ENCODE results near the gene ASXL2.

The ASXL2 gene

GRCh38 chr2:25757906-25758305, 120.4 kb downstream of the ASXL2 start:
- Histone ChIP-seq H3K4me3 (ENCODE audit: insufficient read length, low read depth) (no peak overlapping the region), H3K4me1 (ENCODE audit: insufficient read depth, insufficient read length) (no peaks in the 10 kb centered on the region), H3K9ac (ENCODE audit: insufficient read length, low read depth) (no peak overlapping the region), H3K9me3 (ENCODE audit: insufficient read depth, low read length) (no peaks in the 10 kb centered on the region), H3K36me3 (ENCODE audit: insufficient read depth, insufficient read length, low read length) (peaks cover 39% of the 10 kb centered on the region), H3K27me3 (ENCODE audit: insufficient read depth, insufficient read length) (no peaks in the 10 kb centered on the region)
- DNase-seq (ENCODE audit: low read depth, low spot score), result no peak
- TF ChIP-seq YY1 (IDR thresholded peaks at IDR 0.05; ENCODE audit: insufficient read depth, insufficient read length) (no peak), SUZ12 (IDR thresholded peaks at IDR 0.05; ENCODE audit: extremely low read depth, insufficient read depth, insufficient read length) (no peak), ZNF274 (IDR thresholded peaks at IDR 0.05; ENCODE audit: low read depth, low read length) (no peak)

DNA sequence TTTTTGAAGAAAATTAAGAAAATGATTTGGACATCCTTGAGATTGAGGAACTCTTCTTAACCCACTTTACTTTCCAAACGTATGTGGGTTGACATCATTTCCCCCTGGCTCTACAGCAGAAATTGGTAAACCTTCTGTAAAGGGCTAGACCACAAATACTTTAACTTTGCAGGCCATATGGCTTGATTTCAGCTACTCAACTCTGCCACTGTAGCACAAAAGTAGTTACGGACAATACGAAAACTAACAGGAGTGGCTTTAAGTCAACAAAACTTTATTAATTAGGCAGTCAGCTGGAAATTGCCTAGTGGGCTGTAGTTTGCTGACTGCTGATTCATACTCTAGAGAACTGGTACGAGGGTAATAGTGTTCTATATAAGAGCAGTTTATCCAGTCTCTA, 121.8 kb downstream of the ASXL2 start:
- Histone ChIP-seq H3K36me3 (ENCODE audit: insufficient read depth, insufficient read length, low read length) (peaks cover 44% of the 10 kb centered on the region), H3K4me1 (ENCODE audit: insufficient read depth, insufficient read length) (no peaks in the 10 kb centered on the region), H3K27me3 (ENCODE audit: insufficient read depth, insufficient read length) (no peaks in the 10 kb centered on the region), H3K9ac (ENCODE audit: insufficient read length, low read depth) (no peak overlapping the region), H3K4me3 (ENCODE audit: insufficient read length, low read depth) (no peak overlapping the region), H3K9me3 (ENCODE audit: insufficient read depth, low read length) (no peaks in the 10 kb centered on the region)
- TF ChIP-seq ZNF274 (IDR thresholded peaks at IDR 0.05; ENCODE audit: low read depth, low read length) (no peak), SUZ12 (IDR thresholded peaks at IDR 0.05; ENCODE audit: extremely low read depth, insufficient read depth, insufficient read length) (no peak), YY1 (IDR thresholded peaks at IDR 0.05; ENCODE audit: insufficient read depth, insufficient read length) (no peak)
- no peak for DNase-seq (ENCODE audit: low read depth, low spot score)

DNA sequence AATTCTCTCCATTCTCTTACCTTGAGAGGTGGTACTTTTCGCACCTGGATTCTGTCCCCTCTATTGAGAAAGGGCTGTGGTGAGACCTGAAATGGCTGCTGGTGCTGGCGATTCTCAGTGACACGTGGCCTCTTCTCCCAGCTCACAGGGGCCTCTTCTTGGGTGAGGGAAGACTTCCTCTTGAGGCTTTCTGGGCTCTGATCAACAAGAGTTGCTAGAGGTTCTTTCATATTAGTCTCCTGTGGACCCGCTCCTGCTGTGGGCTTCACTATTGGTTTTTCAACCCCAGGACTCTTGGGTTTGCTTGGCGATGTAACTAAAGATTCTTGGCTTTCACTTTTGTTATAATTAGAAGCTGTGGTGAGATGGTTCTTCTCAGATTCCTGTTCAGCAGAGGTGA, 128.6 kb downstream of the ASXL2 start:
- Histone ChIP-seq H3K9ac (ENCODE audit: insufficient read length, low read depth) (no peak overlapping the region), H3K36me3 (ENCODE audit: insufficient read depth, insufficient read length, low read length) (peaks cover 45% of the 10 kb centered on the region), H3K27me3 (ENCODE audit: insufficient read depth, insufficient read length) (no peaks in the 10 kb centered on the region), H3K9me3 (ENCODE audit: insufficient read depth, low read length) (no peaks in the 10 kb centered on the region), H3K4me3 (ENCODE audit: insufficient read length, low read depth) (no peak overlapping the region), H3K4me1 (ENCODE audit: insufficient read depth, insufficient read length) (no peaks in the 10 kb centered on the region)
- no peak for DNase-seq (ENCODE audit: low read depth, low spot score)
- TF ChIP-seq ZNF274 (IDR thresholded peaks at IDR 0.05; ENCODE audit: low read depth, low read length) (no peak), SUZ12 (IDR thresholded peaks at IDR 0.05; ENCODE audit: extremely low read depth, insufficient read depth, insufficient read length) (no peak), YY1 (IDR thresholded peaks at IDR 0.05; ENCODE audit: insufficient read depth, insufficient read length) (no peak)

GRCh38 chr2:25744055-25744454, 134.2 kb downstream of the ASXL2 start:
- Histone ChIP-seq H3K36me3 (ENCODE audit: insufficient read depth, insufficient read length, low read length) (peaks cover 35% of the 10 kb centered on the region), H3K4me3 (ENCODE audit: insufficient read length, low read depth) (no peak overlapping the region), H3K9ac (ENCODE audit: insufficient read length, low read depth) (no peak overlapping the region), H3K4me1 (ENCODE audit: insufficient read depth, insufficient read length) (peaks cover 5% of the 10 kb centered on the region), H3K9me3 (ENCODE audit: insufficient read depth, low read length) (no peaks in the 10 kb centered on the region), H3K27me3 (ENCODE audit: insufficient read depth, insufficient read length) (no peaks in the 10 kb centered on the region)
- no peak for TF ChIP-seq SUZ12 (IDR thresholded peaks at IDR 0.05; ENCODE audit: extremely low read depth, insufficient read depth, insufficient read length)
- no peak for TF ChIP-seq ZNF274 (IDR thresholded peaks at IDR 0.05; ENCODE audit: low read depth, low read length)
- no peak for TF ChIP-seq YY1 (IDR thresholded peaks at IDR 0.05; ENCODE audit: insufficient read depth, insufficient read length)
- DNase-seq (ENCODE audit: low read depth, low spot score), result no peak

DNA sequence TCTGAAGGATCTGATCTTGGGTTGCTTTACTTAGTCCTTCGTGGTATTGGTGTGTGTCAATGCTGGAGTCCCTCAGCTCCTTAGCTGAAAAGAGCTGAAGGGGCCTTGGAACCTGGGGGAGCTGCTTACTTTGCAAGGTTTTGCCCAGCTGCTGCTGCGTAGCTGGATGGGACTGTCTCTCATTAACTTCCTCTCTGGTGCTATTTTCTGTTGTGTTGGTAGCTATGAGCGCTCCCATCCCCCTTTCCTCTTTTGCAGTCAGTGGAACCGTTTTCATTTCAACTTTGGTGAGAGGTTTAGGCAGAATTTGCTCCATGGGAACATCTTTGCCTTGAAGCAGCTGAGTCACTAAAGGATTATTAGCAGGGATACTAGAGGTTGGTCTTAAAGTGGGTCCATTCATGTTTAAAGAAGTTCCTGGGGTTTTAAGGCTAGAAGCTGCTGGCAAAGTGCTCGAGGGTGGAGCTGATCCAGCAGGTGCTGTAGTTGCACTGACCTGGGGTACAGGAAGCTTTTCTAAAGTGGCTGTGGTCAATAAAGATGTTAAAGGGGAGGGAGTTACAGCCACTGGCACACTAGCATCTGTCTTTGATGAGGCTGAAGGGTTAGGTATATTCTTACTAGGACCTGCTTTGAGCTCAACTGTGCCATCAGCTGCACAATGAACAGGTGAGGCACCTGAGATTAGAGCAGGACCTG, 135.0 kb downstream of the ASXL2 start:
- no peak for DNase-seq (ENCODE audit: low read depth, low spot score)
- H3K4me3 ChIP-seq (ENCODE audit: insufficient read length, low read depth), result no peak overlapping the region
- no peak overlapping the region for H3K9ac ChIP-seq (ENCODE audit: insufficient read length, low read depth)
- no peaks in the 10 kb centered on the region for H3K27me3 ChIP-seq (ENCODE audit: insufficient read depth, insufficient read length)
- H3K36me3 ChIP-seq (ENCODE audit: insufficient read depth, insufficient read length, low read length), result peaks cover 28% of the 10 kb centered on the region
- no peaks in the 10 kb centered on the region for H3K9me3 ChIP-seq (ENCODE audit: insufficient read depth, low read length)
- peaks cover 5% of the 10 kb centered on the region for H3K4me1 ChIP-seq (ENCODE audit: insufficient read depth, insufficient read length)
- TF ChIP-seq ZNF274 (IDR thresholded peaks at IDR 0.05; ENCODE audit: low read depth, low read length) (no peak), SUZ12 (IDR thresholded peaks at IDR 0.05; ENCODE audit: extremely low read depth, insufficient read depth, insufficient read length) (no peak), YY1 (IDR thresholded peaks at IDR 0.05; ENCODE audit: insufficient read depth, insufficient read length) (no peak)

GRCh38 chr2:25742501-25742900, 135.8 kb downstream of the ASXL2 start:
- Histone ChIP-seq H3K4me1 (ENCODE audit: insufficient read depth, insufficient read length) (peaks cover 5% of the 10 kb centered on the region), H3K9me3 (ENCODE audit: insufficient read depth, low read length) (no peaks in the 10 kb centered on the region), H3K4me3 (ENCODE audit: insufficient read length, low read depth) (no peak overlapping the region), H3K27me3 (ENCODE audit: insufficient read depth, insufficient read length) (no peaks in the 10 kb centered on the region), H3K9ac (ENCODE audit: insufficient read length, low read depth) (no peak overlapping the region), H3K36me3 (ENCODE audit: insufficient read depth, insufficient read length, low read length) (peaks cover 27% of the 10 kb centered on the region)
- DNase-seq (ENCODE audit: low read depth, low spot score), result no peak
- no peak for TF ChIP-seq SUZ12 (IDR thresholded peaks at IDR 0.05; ENCODE audit: extremely low read depth, insufficient read depth, insufficient read length)
- TF ChIP-seq ZNF274 (IDR thresholded peaks at IDR 0.05; ENCODE audit: low read depth, low read length), result no peak

- Histone ChIP-seq H3K4me3 (ENCODE audit: insufficient read length, low read depth) (no peak overlapping the region), H3K9ac (ENCODE audit: insufficient read length, low read depth) (no peak overlapping the region), H3K9me3 (ENCODE audit: insufficient read depth, low read length) (no peaks in the 10 kb centered on the region), H3K4me1 (ENCODE audit: insufficient read depth, insufficient read length) (peaks cover 5% of the 10 kb centered on the region), H3K36me3 (ENCODE audit: insufficient read depth, insufficient read length, low read length) (peaks cover 27% of the 10 kb centered on the region), H3K27me3 (ENCODE audit: insufficient read depth, insufficient read length) (no peaks in the 10 kb centered on the region)
- TF ChIP-seq YY1 (IDR thresholded peaks at IDR 0.05; ENCODE audit: insufficient read depth, insufficient read length) (no peak), SUZ12 (IDR thresholded peaks at IDR 0.05; ENCODE audit: extremely low read depth, insufficient read depth, insufficient read length) (no peak), ZNF274 (IDR thresholded peaks at IDR 0.05; ENCODE audit: low read depth, low read length) (no peak)
- DNase-seq (ENCODE audit: low read depth, low spot score), result peak; percentile 46
These were observed 137.4 kb downstream of the ASXL2 start for GRCh38 chr2:25740810-25741381.

All from NT2/D1 (cell line).